Measurements from ENCODE around the gene RNF31.
A peak's percentile ranks its signal among the peaks of the same experiment; 100 is the strongest.
"Not testable (repeated sequence)": the region's sequence is repeated elsewhere in the genome, so short reads cannot be mapped to it uniquely, and the experiment has no call there.

RNF31 gene

GRCh38 chr14:24103451-24103850 is 43.8 kb upstream of the RNF31 start:
- TF ChIP-seq SUZ12 (IDR thresholded peaks at IDR 0.05; ENCODE audit: extremely low read depth, insufficient read depth, insufficient read length): no peak
- H3K4me1 ChIP-seq (ENCODE audit: insufficient read depth, insufficient read length): no peaks in the 10 kb centered on the region
- DNase-seq (ENCODE audit: low read depth, low spot score): no peak
- H3K9me3 ChIP-seq (ENCODE audit: insufficient read depth, low read length): no peaks in the 10 kb centered on the region; the same call in 1 of the 2 replicates
- H3K27me3 ChIP-seq (ENCODE audit: insufficient read depth, insufficient read length): no peaks in the 10 kb centered on the region
- H3K9ac ChIP-seq (ENCODE audit: insufficient read length, low read depth): no peak overlapping the region
- H3K4me3 ChIP-seq (ENCODE audit: insufficient read length, low read depth): no peak overlapping the region
- peaks cover 49% of the 10 kb centered on the region for H3K36me3 ChIP-seq (ENCODE audit: insufficient read depth, insufficient read length, low read length)

- H3K4me1 ChIP-seq (ENCODE audit: insufficient read depth, insufficient read length); H3K9me3 ChIP-seq (ENCODE audit: insufficient read depth, low read length); H3K4me3 ChIP-seq (ENCODE audit: insufficient read length, low read depth); H3K27me3 ChIP-seq (ENCODE audit: insufficient read depth, insufficient read length); DNase-seq (ENCODE audit: low read depth, low spot score); H3K9ac ChIP-seq (ENCODE audit: insufficient read length, low read depth): not testable (repeated sequence)
- H3K36me3 ChIP-seq (ENCODE audit: insufficient read depth, insufficient read length, low read length): peaks cover 28% of the 10 kb centered on the region
These were observed 41.6 kb upstream of the RNF31 start for GRCh38 chr14:24105609-24106239.

DNA sequence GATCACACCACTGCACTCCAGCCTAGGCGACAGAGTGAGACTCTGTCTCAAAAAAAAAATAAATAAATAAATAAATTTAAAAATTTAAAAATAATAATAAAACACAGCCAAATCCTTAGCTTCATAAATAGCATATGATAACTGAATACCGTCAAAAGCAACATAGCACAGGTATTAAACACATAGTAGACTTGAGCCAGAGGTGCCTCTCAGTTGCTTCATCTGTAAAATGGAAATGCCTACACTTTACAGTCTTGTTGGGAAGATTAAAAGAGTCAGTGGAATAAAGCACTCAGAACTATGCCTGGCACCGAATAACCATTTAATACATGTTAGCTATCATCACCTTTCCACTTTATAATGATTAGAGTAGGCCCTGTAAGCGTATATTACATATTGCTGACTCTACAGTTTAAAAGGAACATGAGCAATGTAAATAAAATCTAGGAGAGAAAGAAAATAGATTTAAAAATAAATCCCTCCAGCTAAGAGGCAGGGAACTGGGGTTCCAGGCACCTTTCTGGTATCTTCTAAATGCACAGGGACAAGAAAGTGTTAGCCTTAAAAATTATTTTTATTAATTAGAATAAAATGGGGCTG is 40.5 kb upstream of the RNF31 start:
- Histone ChIP-seq H3K9me3 (ENCODE audit: insufficient read depth, low read length) (no peaks in the 10 kb centered on the region; the same call in 1 of the 2 replicates), H3K36me3 (ENCODE audit: insufficient read depth, insufficient read length, low read length) (peaks cover 21% of the 10 kb centered on the region), H3K4me1 (ENCODE audit: insufficient read depth, insufficient read length) (no peaks in the 10 kb centered on the region), H3K4me3 (ENCODE audit: insufficient read length, low read depth) (no peak overlapping the region), H3K27me3 (ENCODE audit: insufficient read depth, insufficient read length) (no peaks in the 10 kb centered on the region), H3K9ac (ENCODE audit: insufficient read length, low read depth) (no peak overlapping the region)
- TF ChIP-seq ZNF274 (IDR thresholded peaks at IDR 0.05; ENCODE audit: low read depth, low read length) (no peak), YY1 (IDR thresholded peaks at IDR 0.05; ENCODE audit: insufficient read depth, insufficient read length) (no peak), SUZ12 (IDR thresholded peaks at IDR 0.05; ENCODE audit: extremely low read depth, insufficient read depth, insufficient read length) (no peak)
- DNase-seq (ENCODE audit: low read depth, low spot score): no peak

DNA sequence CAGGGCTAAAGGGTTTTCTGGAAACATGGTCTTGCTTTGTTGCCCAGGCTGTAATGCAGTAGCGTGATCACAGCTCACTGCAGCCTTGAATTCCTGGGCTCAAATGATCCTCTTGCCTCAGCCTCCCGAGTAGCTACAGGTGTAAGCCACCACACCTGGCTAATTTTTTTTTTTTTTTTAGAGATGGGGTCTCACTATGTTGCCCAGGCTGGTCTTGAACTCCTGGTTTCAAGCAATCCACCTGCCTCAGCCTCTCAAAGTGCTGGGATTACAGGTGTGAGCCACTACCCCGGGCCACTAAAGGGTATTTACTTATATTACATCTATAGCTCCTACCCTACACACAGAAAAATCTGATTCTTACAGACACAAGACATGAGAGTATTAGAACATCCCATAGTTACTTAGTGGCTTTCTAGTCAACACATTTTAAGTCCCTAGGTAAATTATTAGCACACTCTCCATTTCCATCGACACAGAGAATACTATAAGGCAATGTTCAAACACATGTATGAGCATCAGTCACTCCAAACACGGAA is 38.9 kb upstream of the RNF31 start:
- Histone ChIP-seq H3K9me3 (ENCODE audit: insufficient read depth, low read length) (no peaks in the 10 kb centered on the region; the same call in 1 of the 2 replicates), H3K4me1 (ENCODE audit: insufficient read depth, insufficient read length) (no peaks in the 10 kb centered on the region), H3K9ac (ENCODE audit: insufficient read length, low read depth) (no peak overlapping the region), H3K36me3 (ENCODE audit: insufficient read depth, insufficient read length, low read length) (peaks cover 9% of the 10 kb centered on the region), H3K27me3 (ENCODE audit: insufficient read depth, insufficient read length) (no peaks in the 10 kb centered on the region), H3K4me3 (ENCODE audit: insufficient read length, low read depth) (no peak overlapping the region)
- TF ChIP-seq SUZ12 (IDR thresholded peaks at IDR 0.05; ENCODE audit: extremely low read depth, insufficient read depth, insufficient read length) (no peak), YY1 (IDR thresholded peaks at IDR 0.05; ENCODE audit: insufficient read depth, insufficient read length) (no peak), ZNF274 (IDR thresholded peaks at IDR 0.05; ENCODE audit: low read depth, low read length) (no peak)
- no peak for DNase-seq (ENCODE audit: low read depth, low spot score)

GRCh38 chr14:24110060-24110459 is 37.2 kb upstream of the RNF31 start:
- H3K9ac ChIP-seq (ENCODE audit: insufficient read length, low read depth): no peak overlapping the region
- no peaks in the 10 kb centered on the region for H3K9me3 ChIP-seq (ENCODE audit: insufficient read depth, low read length)
- no peak for DNase-seq (ENCODE audit: low read depth, low spot score)
- H3K4me1 ChIP-seq (ENCODE audit: insufficient read depth, insufficient read length): no peaks in the 10 kb centered on the region
- H3K36me3 ChIP-seq (ENCODE audit: insufficient read depth, insufficient read length, low read length): no peaks in the 10 kb centered on the region
- TF ChIP-seq YY1 (IDR thresholded peaks at IDR 0.05; ENCODE audit: insufficient read depth, insufficient read length): no peak
- TF ChIP-seq ZNF274 (IDR thresholded peaks at IDR 0.05; ENCODE audit: low read depth, low read length): no peak
- TF ChIP-seq SUZ12 (IDR thresholded peaks at IDR 0.05; ENCODE audit: extremely low read depth, insufficient read depth, insufficient read length): no peak
- H3K4me3 ChIP-seq (ENCODE audit: insufficient read length, low read depth): no peak overlapping the region
- H3K27me3 ChIP-seq (ENCODE audit: insufficient read depth, insufficient read length): no peaks in the 10 kb centered on the region

GRCh38 chr14:24110523-24110922 is 36.8 kb upstream of the RNF31 start:
- Histone ChIP-seq H3K4me1 (ENCODE audit: insufficient read depth, insufficient read length) (no peaks in the 10 kb centered on the region), H3K27me3 (ENCODE audit: insufficient read depth, insufficient read length) (no peaks in the 10 kb centered on the region), H3K9me3 (ENCODE audit: insufficient read depth, low read length) (no peaks in the 10 kb centered on the region), H3K9ac (ENCODE audit: insufficient read length, low read depth) (no peak overlapping the region), H3K36me3 (ENCODE audit: insufficient read depth, insufficient read length, low read length) (no peaks in the 10 kb centered on the region), H3K4me3 (ENCODE audit: insufficient read length, low read depth) (no peak overlapping the region)
- no peak for DNase-seq (ENCODE audit: low read depth, low spot score)
- no peak for TF ChIP-seq ZNF274 (IDR thresholded peaks at IDR 0.05; ENCODE audit: low read depth, low read length)
- no peak for TF ChIP-seq YY1 (IDR thresholded peaks at IDR 0.05; ENCODE audit: insufficient read depth, insufficient read length)
- no peak for TF ChIP-seq SUZ12 (IDR thresholded peaks at IDR 0.05; ENCODE audit: extremely low read depth, insufficient read depth, insufficient read length)

DNA sequence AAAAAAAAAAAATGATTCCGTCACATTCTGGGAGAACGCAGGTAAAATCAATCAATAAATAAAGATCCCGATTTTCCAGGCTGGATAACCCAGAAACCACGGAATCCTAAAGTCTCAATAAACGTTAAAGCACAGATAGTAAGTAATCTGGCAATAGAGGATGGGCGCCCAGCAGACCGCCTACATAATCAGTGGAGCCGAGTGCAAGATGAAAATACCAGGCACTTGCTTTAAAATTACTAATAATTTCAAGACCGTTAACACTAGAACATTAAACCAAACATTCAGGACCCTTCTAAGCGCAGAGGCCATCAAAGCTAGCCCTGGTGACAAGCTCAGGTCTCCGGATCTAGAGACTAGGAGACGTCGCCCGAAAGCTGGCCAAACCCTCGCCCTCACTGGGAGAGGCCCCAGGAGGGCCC is 33.9 kb upstream of the RNF31 start:
- no peak for DNase-seq (ENCODE audit: low read depth, low spot score)
- Histone ChIP-seq H3K4me1 (ENCODE audit: insufficient read depth, insufficient read length) (peaks cover 3% of the 10 kb centered on the region), H3K27me3 (ENCODE audit: insufficient read depth, insufficient read length) (no peaks in the 10 kb centered on the region), H3K4me3 (ENCODE audit: insufficient read length, low read depth) (peak overlapping the region; percentile 89), H3K36me3 (ENCODE audit: insufficient read depth, insufficient read length, low read length) (peaks cover 18% of the 10 kb centered on the region), H3K9ac (ENCODE audit: insufficient read length, low read depth) (peak overlapping the region; percentile 85), H3K9me3 (ENCODE audit: insufficient read depth, low read length) (no peaks in the 10 kb centered on the region)
- TF ChIP-seq SUZ12 (IDR thresholded peaks at IDR 0.05; ENCODE audit: extremely low read depth, insufficient read depth, insufficient read length): no peak
- no peak for TF ChIP-seq ZNF274 (IDR thresholded peaks at IDR 0.05; ENCODE audit: low read depth, low read length)
- no peak for TF ChIP-seq YY1 (IDR thresholded peaks at IDR 0.05; ENCODE audit: insufficient read depth, insufficient read length)

Data from NT2/D1 (cell line).